ENCODE measurements around the gene AATF. TPM values are rescaled to one million over a fixed set of nuclear protein-coding genes. Genes with fewer than 3 reads are reported as not detected.

The AATF gene
- total RNA-seq, 4 donors from 2014 or later, result 26.9 to 57.8 (median 35.4) TPM

GRCh38 chr17:37037590-37038155 lies 88.9 kb downstream of the AATF start:
- no peak overlapping the region for H3K4me3 ChIP-seq
- H3K27ac ChIP-seq, result no peak overlapping the region
- no peak for DNase-seq
- no peaks in the 10 kb centered on the region for H3K36me3 ChIP-seq
- no peaks in the 10 kb centered on the region for H3K9me3 ChIP-seq
- TF ChIP-seq POLR2A (IDR thresholded peaks at IDR 0.05) (no peak), CTCF (IDR thresholded peaks at IDR 0.05) (no peak)
- no peaks in the 10 kb centered on the region for H3K27me3 ChIP-seq
- no peaks in the 10 kb centered on the region for H3K4me1 ChIP-seq

- DNase-seq, result no peak
- no peak overlapping the region for H3K4me3 ChIP-seq
- TF ChIP-seq POLR2A (IDR thresholded peaks at IDR 0.05) (no peak), CTCF (IDR thresholded peaks at IDR 0.05) (no peak)
- H3K27ac ChIP-seq, result no peak overlapping the region
- no peaks in the 10 kb centered on the region for H3K27me3 ChIP-seq
- no peaks in the 10 kb centered on the region for H3K4me1 ChIP-seq
- no peaks in the 10 kb centered on the region for H3K9me3 ChIP-seq
- H3K36me3 ChIP-seq, result peaks cover 0 to 2% (median 0%) of the 10 kb centered on the region in 3 donors
Measured at GRCh38 chr17:37039269-37039668, 90.5 kb downstream of the AATF start.

GRCh38 chr17:37041932-37042331 lies 93.2 kb downstream of the AATF start:
- H3K27ac ChIP-seq, result no peak overlapping the region
- no peaks in the 10 kb centered on the region for H3K27me3 ChIP-seq

GRCh38 chr17:37043201-37043600 lies 94.4 kb downstream of the AATF start:
- H3K4me1 ChIP-seq, result peaks cover 0 to 5% (median 0%) of the 10 kb centered on the region in 4 donors
- H3K27ac ChIP-seq, result no peak overlapping the region
- TF ChIP-seq POLR2A (IDR thresholded peaks at IDR 0.05) (no peak), CTCF (IDR thresholded peaks at IDR 0.05) (no peak)
- DNase-seq, result no peak
- H3K9me3 ChIP-seq, result no peaks in the 10 kb centered on the region
- H3K27me3 ChIP-seq, result no peaks in the 10 kb centered on the region
- H3K36me3 ChIP-seq, result peaks cover 0 to 14% (median 0%) of the 10 kb centered on the region in 3 donors
- H3K4me3 ChIP-seq, result no peak overlapping the region

More at GRCh38 chr17:37041932-37042331, 93.2 kb downstream of the AATF start:
- H3K4me1 ChIP-seq, result no peaks in the 10 kb centered on the region
- no peak for DNase-seq
- no peaks in the 10 kb centered on the region for H3K9me3 ChIP-seq
- TF ChIP-seq POLR2A (IDR thresholded peaks at IDR 0.05) (no peak), CTCF (IDR thresholded peaks at IDR 0.05) (no peak)
- no peak overlapping the region for H3K4me3 ChIP-seq
- H3K36me3 ChIP-seq, result peaks cover 0 to 14% (median 0%) of the 10 kb centered on the region in 3 donors

GRCh38 chr17:37045351-37045922 lies 96.7 kb downstream of the AATF start:
- Histone ChIP-seq H3K9me3 (no peaks in the 10 kb centered on the region), H3K27me3 (no peaks in the 10 kb centered on the region), H3K4me1 (peaks cover 0 to 22% (median 0%) of the 10 kb centered on the region in 4 donors), H3K36me3 (peaks cover 0 to 14% (median 0%) of the 10 kb centered on the region in 3 donors), H3K4me3 (no peak overlapping the region), H3K27ac (no peak overlapping the region)
- no peak for DNase-seq
- TF ChIP-seq POLR2A (IDR thresholded peaks at IDR 0.05), result no peak
- no peak for TF ChIP-seq CTCF (IDR thresholded peaks at IDR 0.05)

All from Peyer's patch (tissue), 4 donors.